Measurements from ENCODE around the gene MMP14. TPM values are rescaled to one million over a fixed set of nuclear protein-coding genes. Genes with fewer than 3 reads are reported as not detected.

The MMP14 gene
- total RNA-seq, 1 donor from 2014 or later: 490 TPM

DNA sequence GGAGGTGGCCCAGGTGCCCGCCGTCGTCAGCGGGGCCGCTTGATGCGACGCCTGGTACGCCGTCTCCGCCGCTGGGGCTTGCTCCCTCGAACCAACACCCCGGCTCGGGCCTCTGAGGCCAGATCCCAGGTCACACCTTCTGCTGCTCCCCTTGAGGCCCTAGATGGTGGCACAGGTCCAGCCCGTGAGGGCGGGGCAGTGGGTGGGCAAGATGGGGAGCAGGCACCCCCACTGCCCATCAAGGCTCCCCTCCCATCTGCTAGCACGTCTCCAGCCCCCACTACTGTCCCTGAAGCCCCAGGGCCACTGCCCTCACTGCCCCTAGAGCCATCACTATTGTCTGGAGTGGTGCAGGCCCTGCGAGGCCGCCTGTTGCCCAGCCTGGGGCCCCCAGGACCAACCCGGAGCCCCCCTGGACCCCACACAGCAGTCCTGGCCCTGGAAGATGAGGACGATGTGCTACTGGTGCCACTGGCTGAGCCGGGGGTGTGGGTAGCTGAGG, 40.7 kb downstream of the MMP14 start:
- Mint-ChIP-seq H3K27ac (ENCODE audit: unreplicated experiment) (no peak overlapping the region), H3K9me3 (ENCODE audit: unreplicated experiment) (no peaks in the 10 kb centered on the region), H3K36me3 (ENCODE audit: unreplicated experiment) (peaks cover 24% of the 10 kb centered on the region), H3K4me3 (ENCODE audit: unreplicated experiment) (no peak overlapping the region), H3K4me1 (ENCODE audit: unreplicated experiment) (peaks cover 11% of the 10 kb centered on the region), H3K27me3 (ENCODE audit: unreplicated experiment) (no peaks in the 10 kb centered on the region)
- TF ChIP-seq, protein P1, sequence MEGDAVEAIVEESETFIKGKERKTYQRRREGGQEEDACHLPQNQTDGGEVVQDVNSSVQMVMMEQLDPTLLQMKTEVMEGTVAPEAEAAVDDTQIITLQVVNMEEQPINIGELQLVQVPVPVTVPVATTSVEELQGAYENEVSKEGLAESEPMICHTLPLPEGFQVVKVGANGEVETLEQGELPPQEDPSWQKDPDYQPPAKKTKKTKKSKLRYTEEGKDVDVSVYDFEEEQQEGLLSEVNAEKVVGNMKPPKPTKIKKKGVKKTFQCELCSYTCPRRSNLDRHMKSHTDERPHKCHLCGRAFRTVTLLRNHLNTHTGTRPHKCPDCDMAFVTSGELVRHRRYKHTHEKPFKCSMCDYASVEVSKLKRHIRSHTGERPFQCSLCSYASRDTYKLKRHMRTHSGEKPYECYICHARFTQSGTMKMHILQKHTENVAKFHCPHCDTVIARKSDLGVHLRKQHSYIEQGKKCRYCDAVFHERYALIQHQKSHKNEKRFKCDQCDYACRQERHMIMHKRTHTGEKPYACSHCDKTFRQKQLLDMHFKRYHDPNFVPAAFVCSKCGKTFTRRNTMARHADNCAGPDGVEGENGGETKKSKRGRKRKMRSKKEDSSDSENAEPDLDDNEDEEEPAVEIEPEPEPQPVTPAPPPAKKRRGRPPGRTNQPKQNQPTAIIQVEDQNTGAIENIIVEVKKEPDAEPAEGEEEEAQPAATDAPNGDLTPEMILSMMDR (IDR thresholded peaks at IDR 0.05): no peak
- DNase-seq (ENCODE audit: extremely low spot score, unreplicated experiment): no peak

DNA sequence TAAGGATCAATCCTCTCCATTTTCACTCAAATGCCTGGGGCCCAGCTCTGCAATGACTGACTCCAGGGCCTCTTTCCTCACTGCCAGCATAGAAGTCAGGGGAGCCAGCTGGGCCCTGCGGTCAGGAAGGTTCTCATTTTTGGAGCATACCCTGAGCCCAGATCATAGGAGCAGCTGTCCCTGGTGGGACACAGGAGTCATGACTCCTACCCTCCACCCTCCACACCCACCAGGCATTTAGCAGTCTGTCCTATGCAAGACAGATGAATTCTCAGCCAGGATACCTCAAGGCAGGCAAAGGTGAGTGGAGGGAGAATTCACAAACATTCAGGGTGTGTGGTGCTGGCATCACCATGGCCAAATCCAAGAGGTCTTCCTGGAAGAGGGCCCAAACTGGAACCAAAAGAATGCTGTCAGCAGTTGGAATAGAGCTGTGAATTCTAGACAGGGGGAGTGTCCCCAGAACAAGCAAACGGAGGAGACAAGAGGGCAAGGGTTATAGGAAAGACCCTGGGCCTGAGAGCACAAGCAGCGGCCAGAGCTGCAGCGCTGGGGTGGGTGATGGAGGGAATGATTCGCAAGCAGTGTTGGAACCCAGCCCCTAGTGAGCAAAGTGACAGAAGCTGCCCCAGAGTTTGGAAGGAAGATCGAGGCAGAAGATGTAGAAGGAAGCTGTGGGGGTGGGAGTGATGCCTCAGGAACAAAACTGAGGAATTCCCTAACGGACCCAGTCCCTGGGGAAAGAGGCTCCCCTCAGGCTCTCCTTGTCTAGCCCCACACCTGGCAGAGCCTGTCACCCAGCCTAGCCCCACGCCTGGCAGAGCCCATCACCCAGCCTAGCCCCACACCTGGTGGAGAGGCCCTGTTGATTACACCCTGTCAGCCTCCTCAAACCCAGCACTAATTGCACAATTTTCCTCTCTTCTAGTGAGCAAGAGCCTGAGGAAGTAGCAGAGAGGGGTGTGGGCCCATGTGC, 42.2 kb downstream of the MMP14 start:
- Mint-ChIP-seq H3K4me3 (ENCODE audit: unreplicated experiment) (no peak overlapping the region), H3K4me1 (ENCODE audit: unreplicated experiment) (peaks cover 3% of the 10 kb centered on the region), H3K36me3 (ENCODE audit: unreplicated experiment) (peaks cover 23% of the 10 kb centered on the region), H3K27me3 (ENCODE audit: unreplicated experiment) (no peaks in the 10 kb centered on the region), H3K27ac (ENCODE audit: unreplicated experiment) (no peak overlapping the region), H3K9me3 (ENCODE audit: unreplicated experiment) (no peaks in the 10 kb centered on the region)
- DNase-seq (ENCODE audit: extremely low spot score, unreplicated experiment): no peak
- TF ChIP-seq, protein P1 (IDR thresholded peaks at IDR 0.05): no peak

DNA sequence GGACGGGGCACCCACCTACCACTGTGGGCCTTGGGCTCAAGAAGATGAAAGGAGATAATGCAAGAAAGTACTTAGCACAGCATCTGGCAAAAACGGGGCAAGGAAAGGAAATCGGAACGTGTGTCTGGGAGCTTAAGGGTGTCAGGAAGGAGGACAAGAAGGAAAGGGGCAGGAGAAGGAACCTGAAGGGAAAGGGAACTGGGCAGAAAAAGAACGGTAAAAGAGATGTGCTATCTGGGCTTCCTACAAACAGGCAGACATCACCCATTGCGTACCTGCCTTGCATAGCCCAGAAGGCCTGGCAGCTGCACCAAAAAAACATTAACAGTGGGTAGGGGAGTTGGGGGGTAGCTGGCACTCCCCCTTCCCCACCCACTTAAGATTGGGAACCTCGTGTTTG, 45.7 kb downstream of the MMP14 start:
- Mint-ChIP-seq H3K4me3 (ENCODE audit: unreplicated experiment) (no peak overlapping the region), H3K4me1 (ENCODE audit: unreplicated experiment) (peaks cover 8% of the 10 kb centered on the region), H3K27ac (ENCODE audit: unreplicated experiment) (no peak overlapping the region)

DNA sequence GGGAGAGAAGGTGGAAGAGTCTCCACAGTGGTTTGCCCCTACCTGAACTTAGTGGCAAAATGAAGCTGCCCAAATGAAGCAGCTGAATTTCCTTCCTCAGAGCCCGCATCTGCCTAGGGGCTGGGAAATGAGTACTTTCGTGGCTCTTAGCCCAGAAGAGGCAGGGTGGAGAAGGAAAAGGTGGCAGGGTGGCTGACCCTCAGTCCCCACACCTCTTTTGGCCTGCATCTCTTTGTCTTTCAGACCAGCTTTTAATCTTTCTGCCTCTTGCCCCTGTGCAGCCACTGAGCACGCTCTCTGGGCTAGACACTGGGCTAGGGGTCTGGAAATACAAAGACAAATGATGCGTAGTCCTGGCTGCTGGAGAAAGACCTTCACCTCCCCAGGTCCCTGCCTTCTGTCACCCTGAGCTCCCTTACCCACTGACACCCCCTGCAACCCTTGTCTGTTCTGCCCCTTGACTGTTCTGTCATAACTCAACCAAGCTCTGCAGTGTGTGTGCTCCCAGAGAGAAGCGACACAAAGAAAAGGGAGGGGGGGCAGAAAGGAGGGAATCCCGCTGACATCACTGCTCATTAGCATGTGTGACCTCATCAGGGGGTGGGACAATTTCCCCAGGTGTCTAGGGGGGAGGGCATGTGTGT, 46.3 kb downstream of the MMP14 start:
- Mint-ChIP-seq H3K27me3 (ENCODE audit: unreplicated experiment) (no peaks in the 10 kb centered on the region), H3K4me1 (ENCODE audit: unreplicated experiment) (peaks cover 14% of the 10 kb centered on the region), H3K4me3 (ENCODE audit: unreplicated experiment) (no peak overlapping the region), H3K36me3 (ENCODE audit: unreplicated experiment) (peaks cover 11% of the 10 kb centered on the region), H3K9me3 (ENCODE audit: unreplicated experiment) (no peaks in the 10 kb centered on the region), H3K27ac (ENCODE audit: unreplicated experiment) (no peak overlapping the region)
- DNase-seq (ENCODE audit: extremely low spot score, unreplicated experiment): no peak
- TF ChIP-seq, protein P1 (IDR thresholded peaks at IDR 0.05): no peak

More for the DNA sequence above, 45.7 kb downstream of the MMP14 start:
- peaks cover 13% of the 10 kb centered on the region for H3K36me3 Mint-ChIP-seq (ENCODE audit: unreplicated experiment)
- DNase-seq (ENCODE audit: extremely low spot score, unreplicated experiment): no peak
- TF ChIP-seq, protein P1 (IDR thresholded peaks at IDR 0.05): no peak
- no peaks in the 10 kb centered on the region for H3K9me3 Mint-ChIP-seq (ENCODE audit: unreplicated experiment)
- H3K27me3 Mint-ChIP-seq (ENCODE audit: unreplicated experiment): no peaks in the 10 kb centered on the region
